ENCODE data around the gene TH. TPM values are rescaled to one million over a fixed set of nuclear protein-coding genes. Genes with fewer than 3 reads are reported as not detected.
A peak's percentile ranks its signal among the peaks of the same experiment; 100 is the strongest.

Gene TH
- total RNA-seq, 4 donors from 2014 or later = 0.27 TPM; not detected in 2

- Histone ChIP-seq H3K4me3 (peak overlapping the region in 1 of 2 donors; percentile 43), H3K4me1 (peaks cover 0 to 42% (median 14%) of the 10 kb centered on the region in 3 donors), H3K36me3 (no peaks in the 10 kb centered on the region), H3K27me3 (peaks cover 99% of the 10 kb centered on the region), H3K9me3 (no peaks in the 10 kb centered on the region), H3K27ac (no peak overlapping the region)
- 60 to 70% methylated on average over 2 to 7 of the region's 24 CpGs for WGBS, 2 donors (ENCODE audit: low coverage in 1 of 2)
- no peak for ATAC-seq
- TF ChIP-seq POLR2A (IDR thresholded peaks at IDR 0.05) (no peak), CTCF (IDR thresholded peaks at IDR 0.05) (no peak), POLR2AphosphoS5 (IDR thresholded peaks at IDR 0.05) (no peak), EP300 (IDR thresholded peaks at IDR 0.05) (no peak)
These were observed 35.2 kb downstream of the TH start for GRCh38 chr11:2136209-2136951.

- Histone ChIP-seq H3K9me3 (no peaks in the 10 kb centered on the region), H3K4me3 (no peak overlapping the region), H3K36me3 (no peaks in the 10 kb centered on the region), H3K27me3 (peaks cover 99% of the 10 kb centered on the region), H3K27ac (no peak overlapping the region), H3K4me1 (peaks cover 0 to 39% (median 14%) of the 10 kb centered on the region in 3 donors)
- WGBS, 2 donors (ENCODE audit: low coverage in 1 of 2) = 85 to 93% methylated on average over 3 to 4 of the region's 14 CpGs
- ATAC-seq = no peak
- TF ChIP-seq POLR2A (IDR thresholded peaks at IDR 0.05) (no peak), CTCF (IDR thresholded peaks at IDR 0.05) (no peak), EP300 (IDR thresholded peaks at IDR 0.05) (no peak), POLR2AphosphoS5 (IDR thresholded peaks at IDR 0.05) (no peak)
These were observed 35.9 kb downstream of the TH start for GRCh38 chr11:2135648-2136201.

- peaks cover 99% of the 10 kb centered on the region for H3K27me3 ChIP-seq
- no peak overlapping the region for H3K4me3 ChIP-seq
- no peaks in the 10 kb centered on the region for H3K36me3 ChIP-seq
- H3K9me3 ChIP-seq = no peaks in the 10 kb centered on the region
- peaks cover 0 to 32% (median 13%) of the 10 kb centered on the region in 3 donors for H3K4me1 ChIP-seq
- no peak for ATAC-seq
- H3K27ac ChIP-seq = no peak overlapping the region
- no peak for TF ChIP-seq CTCF (IDR thresholded peaks at IDR 0.05)
- no peak for TF ChIP-seq POLR2AphosphoS5 (IDR thresholded peaks at IDR 0.05)
- no peak for TF ChIP-seq EP300 (IDR thresholded peaks at IDR 0.05)
- TF ChIP-seq POLR2A (IDR thresholded peaks at IDR 0.05) = no peak
- WGBS, 2 donors (ENCODE audit: low coverage in 1 of 2) = 80% methylated on average over 2 of the region's 26 CpGs; no CpG with 5 or more reads in 1 of the 2 donors
These were observed 36.5 kb downstream of the TH start for GRCh38 chr11:2135018-2135569.

GRCh38 chr11:2134022-2135010 lies 37.3 kb downstream of the TH start:
- Histone ChIP-seq H3K27me3 (peaks cover 99% of the 10 kb centered on the region), H3K9me3 (no peaks in the 10 kb centered on the region), H3K27ac (no peak overlapping the region), H3K36me3 (no peaks in the 10 kb centered on the region), H3K4me3 (no peak overlapping the region), H3K4me1 (peaks cover 0 to 25% (median 10%) of the 10 kb centered on the region in 3 donors)
- 91% methylated on average over 5 of the region's 19 CpGs; no CpG with 5 or more reads in 1 of the 2 donors for WGBS, 2 donors (ENCODE audit: low coverage in 1 of 2)
- no peak for TF ChIP-seq CTCF (IDR thresholded peaks at IDR 0.05)
- no peak for TF ChIP-seq POLR2AphosphoS5 (IDR thresholded peaks at IDR 0.05)
- no peak for TF ChIP-seq POLR2A (IDR thresholded peaks at IDR 0.05)
- TF ChIP-seq EP300 (IDR thresholded peaks at IDR 0.05) = no peak
- no peak for ATAC-seq

All from gastroesophageal sphincter (tissue), 4 donors.